ENCODE results near the gene DENND4C.

The DENND4C gene

GRCh38 chr9:19203058-19203457, 27.4 kb upstream of the DENND4C start:
- peak overlapping the region; percentile 62 for H3K27ac ChIP-seq
- TF ChIP-seq ZFX (IDR thresholded peaks at IDR 0.05; ENCODE audit: borderline replicate concordance) (no peak), CTCF (IDR thresholded peaks at IDR 0.05) (no peak)

DNA sequence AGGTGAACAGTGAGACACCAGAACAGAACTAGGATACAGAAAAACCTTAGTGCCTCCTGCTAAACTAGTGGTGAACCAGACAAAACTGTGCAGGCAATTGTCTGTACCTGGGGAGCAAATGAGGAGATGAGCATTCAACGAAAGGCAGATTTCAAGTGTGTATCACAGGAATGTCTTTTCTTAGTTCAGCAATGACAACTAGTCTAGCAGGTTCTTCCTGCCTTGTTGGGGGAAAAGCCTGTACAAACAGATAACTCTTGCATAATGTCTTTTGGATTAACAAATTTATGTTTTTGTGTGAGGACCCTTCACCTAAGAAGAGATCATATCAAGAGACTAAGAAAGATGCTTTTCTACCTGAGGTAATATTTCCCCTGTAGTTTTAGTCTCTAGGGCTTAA, 21.8 kb upstream of the DENND4C start:
- H3K27ac ChIP-seq = peak overlapping the region; percentile 55
- TF ChIP-seq ZFX (IDR thresholded peaks at IDR 0.05; ENCODE audit: borderline replicate concordance) (no peak), CTCF (IDR thresholded peaks at IDR 0.05) (no peak)

- TF ChIP-seq CTCF (IDR thresholded peaks at IDR 0.05) = no peak
- TF ChIP-seq ZFX (IDR thresholded peaks at IDR 0.05; ENCODE audit: borderline replicate concordance) = no peak
- H3K27ac ChIP-seq = peak overlapping the region; percentile 55
Observed at GRCh38 chr9:19209188-19209587, 21.3 kb upstream of the DENND4C start.

DNA sequence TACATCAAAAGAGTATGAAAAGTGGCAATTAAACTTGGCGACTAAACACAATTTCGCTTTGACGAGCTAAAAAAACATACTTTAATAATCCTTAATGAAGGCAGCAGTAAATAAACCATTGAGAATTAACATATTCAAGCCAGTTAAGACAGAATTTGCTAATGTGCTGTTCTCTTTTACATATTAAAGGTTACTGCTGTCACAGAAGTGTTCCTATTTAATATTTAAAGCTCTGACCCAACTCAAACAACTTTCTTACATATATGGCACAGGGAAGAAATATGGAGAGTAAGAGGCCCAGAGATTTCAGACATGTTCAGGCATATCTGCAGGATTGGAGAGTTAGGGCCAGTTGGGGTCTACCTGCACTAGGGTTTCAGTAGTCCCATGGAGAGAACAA, 16.7 kb upstream of the DENND4C start:
- no peak for TF ChIP-seq ZFX (IDR thresholded peaks at IDR 0.05; ENCODE audit: borderline replicate concordance)
- no peak for TF ChIP-seq CTCF (IDR thresholded peaks at IDR 0.05)
- no peak overlapping the region for H3K27ac ChIP-seq

DNA sequence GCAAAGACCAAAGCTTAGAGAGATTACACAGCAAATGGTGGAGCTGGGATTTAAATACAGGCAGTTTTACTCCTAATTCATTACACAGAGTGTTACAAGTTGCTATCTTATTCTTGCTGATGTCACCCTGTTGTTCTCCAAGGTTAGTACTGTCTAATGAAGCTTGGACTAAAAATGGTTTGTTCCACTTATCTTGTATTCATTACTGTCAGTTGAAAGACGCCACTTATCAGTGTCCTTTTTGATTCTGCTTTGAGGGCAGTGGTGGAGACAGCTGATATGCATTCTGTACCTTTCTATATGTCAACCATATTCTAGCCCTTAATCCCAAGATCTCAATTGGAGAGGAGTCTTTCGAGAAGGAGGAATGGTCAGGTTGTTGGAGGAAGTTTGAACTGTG, 14.0 kb upstream of the DENND4C start:
- H3K27ac ChIP-seq = no peak overlapping the region

GRCh38 chr9:19221326-19221725, 9.2 kb upstream of the DENND4C start:
- TF ChIP-seq ZFX (IDR thresholded peaks at IDR 0.05; ENCODE audit: borderline replicate concordance) = no peak
- TF ChIP-seq CTCF (IDR thresholded peaks at IDR 0.05) = no peak
- H3K27ac ChIP-seq = no peak overlapping the region

More for the DNA sequence above, 14.0 kb upstream of the DENND4C start:
- TF ChIP-seq CTCF (IDR thresholded peaks at IDR 0.05) (no peak), ZFX (IDR thresholded peaks at IDR 0.05; ENCODE audit: borderline replicate concordance) (no peak)

GRCh38 chr9:19223724-19224123, 6.8 kb upstream of the DENND4C start:
- TF ChIP-seq CTCF (IDR thresholded peaks at IDR 0.05) = no peak
- TF ChIP-seq ZFX (IDR thresholded peaks at IDR 0.05; ENCODE audit: borderline replicate concordance) = no peak
- H3K27ac ChIP-seq = no peak overlapping the region

Measured in 22Rv1 (cell line).